ENCODE measurements around the gene GNB5. TPM values are rescaled to one million over a fixed set of nuclear protein-coding genes. Genes with fewer than 3 reads are reported as not detected.

The GNB5 gene
- total RNA-seq, 1 experiment from 2014 or later: 29.8 TPM

GRCh38 chr15:52163321-52164190 is 27.6 kb downstream of the GNB5 start:
- DNase-seq: peak; percentile 71
- Mint-ChIP-seq H3K4me1 (peaks cover 0 to 7% of the 10 kb centered on the region in 2 experiments; a peak in 2 of 4 replicates), H3K9me3 (no peaks in the 10 kb centered on the region)

More at GRCh38 chr15:52163321-52164190, 27.6 kb downstream of the GNB5 start:
- H3K9me3 ChIP-seq (ENCODE audit: control insufficient read depth, low read depth, low read length): no peaks in the 10 kb centered on the region
- no peak overlapping the region for H2BK20ac ChIP-seq (ENCODE audit: low read depth, low read length, poor library complexity, severe bottlenecking)
- H4K8ac ChIP-seq (replicated peaks; ENCODE audit: insufficient read length, low read depth, low read length): no peak overlapping the region
- H3K27ac ChIP-seq (ENCODE audit: insufficient read length, low read depth, low read length): no peak overlapping the region
- no peaks in the 10 kb centered on the region for H4K20me1 ChIP-seq (ENCODE audit: control insufficient read depth, insufficient read depth, insufficient read length)
- H3K27ac Mint-ChIP-seq: peak overlapping the region in 1 of 3 experiments; percentile 30; a peak in 1 of 7 replicates
- no peak overlapping the region for H3K9ac ChIP-seq (ENCODE audit: extremely low read depth, insufficient read length, low read length)
- WGBS (ENCODE audit: extremely low coverage, insufficient read length, low lambda C conversion rate): no CpG with 5 or more reads among the region's 19 CpGs
- no peak overlapping the region for H2BK15ac ChIP-seq (ENCODE audit: low read depth, low read length)
- no peak overlapping the region for H3K4ac ChIP-seq (ENCODE audit: low read depth, low read length)
- H3K14ac ChIP-seq (ENCODE audit: insufficient read depth, low read length): no peak overlapping the region
- peak; percentile 73 for TF ChIP-seq CTCF (conservative IDR thresholded peaks at IDR 0.05)
- H3K79me1 ChIP-seq (ENCODE audit: insufficient read depth, low read depth, low read length, poor library complexity, severe bottlenecking): no peaks in the 10 kb centered on the region
- no peak overlapping the region for H3K4me2 ChIP-seq (ENCODE audit: insufficient read depth, insufficient read length, low read length)
- H3K27me3 Mint-ChIP-seq (ENCODE audit: low read depth): no peaks in the 10 kb centered on the region
- H3K36me3 Mint-ChIP-seq (ENCODE audit: insufficient read depth in 1 of 3, low read depth in 3 of 3): peaks cover 2 to 9% (median 3%) of the 10 kb centered on the region in 3 experiments; a peak in 5 of 7 replicates
- H3K4me3 Mint-ChIP-seq: no peak overlapping the region
- H4K91ac ChIP-seq (ENCODE audit: insufficient read length, low read depth, low read length): no peak overlapping the region
- H3K27me3 ChIP-seq (ENCODE audit: insufficient read depth, low read length): no peaks in the 10 kb centered on the region
- no peak overlapping the region for H3K56ac ChIP-seq (ENCODE audit: insufficient read length, low read depth, low read length)
- H4K5ac ChIP-seq (ENCODE audit: insufficient read length, low read depth, low read length): no peak overlapping the region
- no peak overlapping the region for H2BK120ac ChIP-seq (ENCODE audit: low read depth, low read length, poor library complexity, severe bottlenecking)
- no peak overlapping the region for H2BK5ac ChIP-seq (ENCODE audit: insufficient read length, low read length)
- H3K23me2 ChIP-seq (ENCODE audit: insufficient read length, low read depth, low read length, poor library complexity, severe bottlenecking): no peaks in the 10 kb centered on the region
- no peak overlapping the region for H2AFZ ChIP-seq (ENCODE audit: low read length)
- H3K4me1 ChIP-seq (ENCODE audit: insufficient read depth, low read length): no peaks in the 10 kb centered on the region; the same call in 1 of the 2 replicates
- H2BK12ac ChIP-seq (ENCODE audit: insufficient read length, low read depth, low read length): no peak overlapping the region
- no peak overlapping the region for H3K23ac ChIP-seq (ENCODE audit: insufficient read length, low read depth, low read length)
- no peak overlapping the region for H2AK5ac ChIP-seq (ENCODE audit: insufficient read length, low read length)
- H3T11ph ChIP-seq (ENCODE audit: low read length): no peak overlapping the region
- H3K18ac ChIP-seq (ENCODE audit: insufficient read length, low read depth, low read length): no peak overlapping the region
- H3K79me2 ChIP-seq (ENCODE audit: insufficient read depth, low read length): no peaks in the 10 kb centered on the region

All from H9 (cell line).